GM10847 (cell line): ENCODE data around the gene EIF4E1B.

Experiments used
- POLR2A ChIP-seq: IDR thresholded peaks from 2 replicates; pipeline ENCODE4 v1.6.1; 2011; ENCODE audit not compliant: insufficient read length; ENCODE audit errors: extremely low read depth

EIF4E1B gene

DNA sequence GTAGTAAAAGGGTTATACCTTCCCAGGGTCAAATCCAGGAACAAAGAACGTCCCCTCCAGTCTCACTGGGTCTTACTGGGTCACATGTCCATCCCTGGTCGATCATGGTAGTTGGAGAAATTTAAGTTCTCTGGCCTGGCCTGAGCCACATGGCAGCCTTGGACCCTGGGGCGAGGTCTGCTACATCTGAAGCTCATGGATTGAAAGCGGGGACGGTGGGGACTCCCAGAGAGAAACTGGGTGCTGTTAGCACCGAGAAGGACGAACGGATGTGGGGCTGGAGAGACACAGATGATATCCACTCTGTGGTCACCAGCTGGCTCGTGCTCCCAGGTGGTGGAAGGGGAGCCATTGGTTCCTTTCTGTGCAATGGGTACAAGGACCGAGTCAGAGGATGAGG is 63.7 kb downstream of the EIF4E1B start:
- TF ChIP-seq POLR2A: no peak

DNA sequence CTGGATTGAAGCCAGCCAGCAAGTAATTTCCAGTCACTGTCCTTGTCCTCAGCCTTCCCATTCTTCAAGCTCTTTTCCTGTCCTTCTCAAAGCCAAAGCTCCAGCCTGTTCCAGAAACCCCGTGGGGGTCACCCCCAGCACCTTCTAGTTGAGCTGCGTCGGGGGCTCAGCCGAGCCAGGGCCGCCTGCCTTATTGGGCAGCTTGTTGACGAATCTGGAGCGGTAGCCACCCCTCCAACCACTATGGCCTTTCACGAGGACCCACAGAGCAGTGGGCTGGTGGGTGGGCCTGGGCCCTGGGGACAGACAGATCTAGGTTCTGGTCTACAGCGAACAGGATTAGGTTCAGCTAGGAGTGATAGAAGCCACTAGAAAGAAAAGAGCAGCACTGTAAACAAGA is 64.2 kb downstream of the EIF4E1B start:
- no peak for TF ChIP-seq POLR2A

DNA sequence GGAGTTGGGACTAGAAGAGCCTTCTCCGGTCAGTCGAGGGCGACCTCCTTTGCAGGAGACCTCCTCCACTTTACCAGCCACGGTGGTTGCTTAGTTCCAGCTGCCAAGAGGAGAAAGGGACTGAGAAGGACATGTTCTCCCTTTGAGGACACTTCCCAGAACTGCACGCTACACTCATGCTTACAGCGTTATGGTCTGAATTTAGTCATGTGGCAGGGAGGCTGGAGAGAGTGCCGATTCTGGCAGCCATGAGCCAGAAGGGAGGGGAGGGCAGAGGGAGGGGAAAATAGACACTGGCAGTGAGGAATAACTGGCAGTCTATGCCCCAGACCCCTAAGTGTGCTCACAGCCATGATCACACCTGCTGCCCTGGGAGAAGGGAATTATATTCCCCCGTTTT is 64.6 kb downstream of the EIF4E1B start:
- no peak for TF ChIP-seq POLR2A
